ENCODE data around the gene ZDHHC8.
A peak's percentile ranks its signal among the peaks of the same experiment; 100 is the strongest.

ZDHHC8 gene

DNA sequence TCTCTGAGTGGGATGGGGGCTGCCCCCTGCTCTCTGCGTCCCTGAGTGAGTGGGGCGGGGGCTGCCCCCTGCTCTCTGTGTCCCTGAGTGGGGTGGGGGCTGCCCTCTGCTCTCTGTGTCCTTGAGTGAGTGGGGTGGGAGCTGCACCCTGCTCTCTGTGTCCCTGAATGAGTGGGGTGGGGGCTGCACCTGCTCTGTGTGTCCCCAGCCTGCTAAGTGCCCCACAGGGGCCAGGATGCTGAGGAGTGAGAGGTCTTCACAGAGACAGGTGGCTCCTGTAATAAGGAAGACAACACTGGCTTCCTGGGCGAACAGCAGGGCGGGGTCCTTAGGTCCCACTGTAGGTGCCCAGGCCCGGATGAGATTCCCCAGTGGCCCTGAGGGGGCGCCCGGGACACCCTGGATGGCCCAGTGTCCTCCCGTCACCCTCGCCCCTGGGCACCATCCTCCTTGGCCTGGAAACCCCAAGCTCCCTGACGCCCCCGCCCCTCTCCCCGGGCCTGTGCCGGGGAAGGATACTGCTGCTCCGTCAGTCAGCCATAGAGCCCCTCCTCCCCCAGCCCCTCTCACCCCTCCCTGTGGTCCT lies 23.1 kb downstream of the ZDHHC8 start:
- TF ChIP-seq POLR2A (IDR thresholded peaks at IDR 0.05; ENCODE audit: extremely low read depth, insufficient read length), result no peak
- peak; percentile 18 for TF ChIP-seq CTCF (IDR thresholded peaks at IDR 0.05; ENCODE audit: low read depth, low read length)
- no peak for TF ChIP-seq MAX (IDR thresholded peaks at IDR 0.05; ENCODE audit: low read depth, low read length)
- no peak for TF ChIP-seq MYC (IDR thresholded peaks at IDR 0.05; ENCODE audit: low read depth, low read length)
- DNase-seq (ENCODE audit: low read depth), result peak; percentile 26
- H3K4me3 ChIP-seq (ENCODE audit: low read depth, low read length), result no peak overlapping the region

DNA sequence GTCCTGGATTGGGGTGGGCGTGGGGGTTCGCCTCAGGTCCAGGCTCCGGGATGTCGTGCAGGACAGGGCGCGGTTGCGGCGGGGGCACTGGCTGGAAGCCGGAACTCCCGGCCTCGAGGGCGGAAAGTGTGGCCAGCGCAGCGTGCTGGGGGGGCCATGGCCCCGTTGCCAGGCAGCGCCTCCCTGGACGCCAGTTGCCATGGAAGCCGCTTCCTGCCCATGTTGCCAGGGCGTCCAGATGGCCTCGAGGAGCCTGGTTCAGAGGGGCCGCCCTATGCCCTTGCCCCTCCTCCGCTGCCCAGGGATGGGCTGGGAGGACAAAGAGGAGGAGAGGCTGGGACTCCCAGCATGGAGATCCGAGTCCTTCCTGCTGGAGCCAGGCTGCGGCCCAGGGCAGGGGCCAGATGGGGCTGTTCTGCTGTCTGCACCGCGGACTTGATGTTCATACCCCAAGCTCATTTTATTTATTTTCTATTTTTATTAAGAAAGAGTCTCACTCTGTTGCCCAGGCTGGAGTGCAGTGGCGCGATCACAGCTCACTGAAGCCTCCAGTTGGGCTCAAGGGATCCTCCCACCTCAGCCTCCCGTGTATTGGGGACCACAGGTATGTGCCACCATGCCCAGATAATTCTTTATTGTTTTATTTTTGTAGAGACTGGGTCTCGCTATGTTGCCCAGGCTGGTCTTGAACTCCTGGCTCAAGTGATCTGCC lies 23.9 kb downstream of the ZDHHC8 start:
- DNase-seq (ENCODE audit: low read depth), result peak; percentile 69
- no peak overlapping the region for H3K4me3 ChIP-seq (ENCODE audit: low read depth, low read length)
- TF ChIP-seq CTCF (IDR thresholded peaks at IDR 0.05; ENCODE audit: low read depth, low read length) (no peak), POLR2A (IDR thresholded peaks at IDR 0.05; ENCODE audit: extremely low read depth, insufficient read length) (no peak)

DNA sequence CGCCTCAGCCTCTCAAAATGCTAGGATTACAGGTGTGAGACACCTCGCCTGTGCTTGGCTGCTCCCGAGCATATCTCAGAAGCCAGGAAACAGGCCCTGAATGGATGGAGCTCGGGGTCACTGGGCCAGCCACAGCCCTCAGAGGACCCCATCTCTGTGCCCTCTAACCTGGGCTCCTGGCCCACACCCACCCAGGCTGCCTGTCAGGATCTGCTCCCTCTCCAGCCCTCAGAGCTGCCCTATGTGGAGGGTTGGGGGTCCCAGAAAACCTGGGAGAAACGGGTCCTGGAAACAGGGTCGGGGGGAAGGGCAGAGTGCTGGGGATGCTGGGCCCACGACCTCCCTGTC lies 24.4 kb downstream of the ZDHHC8 start:
- no peak overlapping the region for H3K4me3 ChIP-seq (ENCODE audit: low read depth, low read length)
- TF ChIP-seq CTCF (IDR thresholded peaks at IDR 0.05; ENCODE audit: low read depth, low read length) (no peak), POLR2A (IDR thresholded peaks at IDR 0.05; ENCODE audit: extremely low read depth, insufficient read length) (no peak), MYC (IDR thresholded peaks at IDR 0.05; ENCODE audit: low read depth, low read length) (no peak), MAX (IDR thresholded peaks at IDR 0.05; ENCODE audit: low read depth, low read length) (no peak)

DNA sequence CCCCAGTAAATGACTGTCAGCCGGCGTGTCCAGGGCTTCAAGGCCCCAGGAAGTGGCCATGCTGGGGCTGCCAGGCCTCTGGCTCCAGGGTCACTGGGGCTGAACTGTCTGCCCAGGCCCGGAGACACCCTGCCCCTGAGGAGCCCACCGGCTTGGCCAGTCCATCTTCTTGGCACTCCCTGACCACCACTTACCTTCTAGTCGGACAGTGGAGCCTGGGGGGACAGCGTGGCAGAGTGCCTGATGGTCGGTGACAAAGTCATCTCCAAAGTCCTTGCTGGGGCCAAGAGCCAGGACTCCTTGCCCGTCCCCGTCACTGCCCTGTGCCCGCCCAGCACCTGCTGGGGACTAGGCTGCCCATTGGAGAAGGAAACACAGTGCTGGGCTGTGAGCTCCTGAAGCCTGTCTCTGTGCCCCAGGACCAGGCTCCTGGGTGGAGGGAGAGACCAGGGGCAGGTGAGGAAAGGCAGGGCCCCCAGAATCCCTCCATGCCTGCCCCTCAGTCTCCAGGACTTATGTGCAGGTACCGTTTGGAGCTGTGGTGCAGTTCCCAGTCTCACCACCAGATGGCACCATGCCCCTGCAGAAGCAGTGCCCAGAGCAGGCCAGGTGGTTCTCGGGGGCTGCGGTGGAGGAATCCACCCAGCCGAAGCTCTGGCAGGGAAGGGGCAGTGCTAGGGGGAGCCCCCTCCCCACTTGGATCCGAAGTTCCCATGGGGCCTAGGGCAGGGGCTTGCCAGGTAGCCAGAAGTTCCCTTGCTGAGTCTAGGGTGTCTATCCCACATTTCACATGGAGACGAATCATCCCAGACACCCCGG lies 25.2 kb downstream of the ZDHHC8 start:
- no peak overlapping the region for H3K4me3 ChIP-seq (ENCODE audit: low read depth, low read length)
- peak; percentile 82 for DNase-seq (ENCODE audit: low read depth)
- TF ChIP-seq MYC (IDR thresholded peaks at IDR 0.05; ENCODE audit: low read depth, low read length) (no peak), CTCF (IDR thresholded peaks at IDR 0.05; ENCODE audit: low read depth, low read length) (peak; percentile 81)

More for the DNA sequence above, 24.4 kb downstream of the ZDHHC8 start:
- no peak for DNase-seq (ENCODE audit: low read depth)

- H3K4me3 ChIP-seq (ENCODE audit: low read depth, low read length), result no peak overlapping the region
- DNase-seq (ENCODE audit: low read depth), result no peak
- no peak for TF ChIP-seq MAX (IDR thresholded peaks at IDR 0.05; ENCODE audit: low read depth, low read length)
- TF ChIP-seq MYC (IDR thresholded peaks at IDR 0.05; ENCODE audit: low read depth, low read length), result no peak
- TF ChIP-seq POLR2A (IDR thresholded peaks at IDR 0.05; ENCODE audit: extremely low read depth, insufficient read length), result no peak
- no peak for TF ChIP-seq CTCF (IDR thresholded peaks at IDR 0.05; ENCODE audit: low read depth, low read length)
These were observed 26.0 kb downstream of the ZDHHC8 start for GRCh38 chr22:20157430-20158183.
